ENCODE data around the gene PSTK.

PSTK gene

DNA sequence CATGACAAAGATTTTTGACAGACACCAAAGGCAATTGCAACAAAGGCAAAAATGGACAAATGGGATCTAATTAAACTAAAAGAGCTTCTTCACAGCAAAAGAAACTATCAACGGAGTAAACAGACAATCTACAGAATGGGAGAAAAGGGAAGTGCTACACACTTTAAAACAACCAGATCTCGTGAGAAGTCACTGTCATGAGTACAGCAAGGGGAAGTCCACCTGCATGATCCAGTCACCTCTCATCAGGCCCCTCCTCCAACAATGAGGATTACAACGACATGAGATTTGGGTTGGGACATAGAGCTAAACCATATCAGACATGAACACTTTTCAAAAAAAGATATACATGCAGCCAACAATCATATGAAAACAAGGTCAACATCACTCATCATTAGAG is 11.5 kb upstream of the PSTK start:
- Histone ChIP-seq H3K9me3 (ENCODE audit: control insufficient read depth, low read length) (peaks cover 7% of the 10 kb centered on the region), H3K36me3 (ENCODE audit: control insufficient read depth, insufficient read depth, low read length) (no peaks in the 10 kb centered on the region)

DNA sequence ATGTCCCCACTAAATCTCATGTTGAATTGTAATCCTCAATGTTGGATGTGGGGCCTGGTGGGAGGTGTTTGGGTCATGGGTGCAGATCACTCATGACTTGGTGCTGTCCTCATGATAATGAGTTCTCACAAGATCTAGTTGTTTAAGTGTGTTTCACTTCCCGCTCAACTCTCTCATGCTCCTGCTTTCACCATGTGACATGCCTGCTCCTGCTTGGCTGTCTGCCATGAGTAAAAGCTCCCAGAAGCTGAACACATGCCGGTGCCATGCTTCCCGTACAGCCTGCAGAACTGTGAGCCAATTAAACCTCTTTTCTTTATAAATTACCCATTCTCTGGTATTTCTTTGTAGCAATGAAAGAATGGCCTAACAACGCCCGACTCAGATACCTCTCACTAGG is 6.2 kb upstream of the PSTK start:
- Histone ChIP-seq H3K9me3 (ENCODE audit: control insufficient read depth, low read length) (no peaks in the 10 kb centered on the region), H3K4me1 (ENCODE audit: control insufficient read depth, insufficient read depth, low read length) (no peaks in the 10 kb centered on the region), H3K9ac (ENCODE audit: low read length) (no peak overlapping the region), H3K36me3 (ENCODE audit: control insufficient read depth, insufficient read depth, low read length) (no peaks in the 10 kb centered on the region), H3K27me3 (ENCODE audit: control insufficient read depth, insufficient read depth, low read length) (no peaks in the 10 kb centered on the region), H3K4me3 (ENCODE audit: low read length) (no peak overlapping the region)

More for the DNA sequence above, 11.5 kb upstream of the PSTK start:
- Histone ChIP-seq H3K4me1 (ENCODE audit: control insufficient read depth, insufficient read depth, low read length) (no peaks in the 10 kb centered on the region), H3K9ac (ENCODE audit: low read length) (no peak overlapping the region), H3K4me3 (ENCODE audit: low read length) (no peak overlapping the region), H3K27me3 (ENCODE audit: control insufficient read depth, insufficient read depth, low read length) (no peaks in the 10 kb centered on the region)

DNA sequence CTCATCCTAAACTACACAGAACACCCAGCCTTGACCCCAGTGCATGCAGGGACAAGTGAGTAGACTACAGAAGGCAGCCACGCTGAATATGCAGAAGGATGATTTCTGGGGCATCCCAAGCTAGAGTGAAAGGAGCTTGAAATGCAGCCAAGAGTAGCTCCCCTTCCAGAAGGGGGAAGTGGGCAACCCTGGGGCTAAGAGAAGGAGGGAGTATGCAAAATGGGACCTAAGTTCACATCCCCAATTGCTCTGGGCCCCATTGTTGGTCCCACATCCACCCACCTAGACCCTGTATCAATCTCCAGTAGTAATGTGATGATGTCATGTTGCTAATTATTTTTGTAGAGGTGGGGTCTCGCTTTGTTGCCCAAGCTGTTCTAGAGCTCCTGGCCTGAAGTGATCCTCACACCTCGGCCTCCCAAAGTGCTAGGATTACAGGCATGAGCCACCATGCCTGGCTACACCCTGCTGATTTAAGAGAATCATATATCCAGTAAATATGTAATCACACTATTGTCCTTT is 5.6 kb upstream of the PSTK start:
- no peak overlapping the region for H3K4me3 ChIP-seq (ENCODE audit: low read length)
- H3K9me3 ChIP-seq (ENCODE audit: control insufficient read depth, low read length): no peaks in the 10 kb centered on the region
- no peaks in the 10 kb centered on the region for H3K36me3 ChIP-seq (ENCODE audit: control insufficient read depth, insufficient read depth, low read length)
- H3K27me3 ChIP-seq (ENCODE audit: control insufficient read depth, insufficient read depth, low read length): no peaks in the 10 kb centered on the region
- H3K4me1 ChIP-seq (ENCODE audit: control insufficient read depth, insufficient read depth, low read length): no peaks in the 10 kb centered on the region
- no peak overlapping the region for H3K9ac ChIP-seq (ENCODE audit: low read length)

DNA sequence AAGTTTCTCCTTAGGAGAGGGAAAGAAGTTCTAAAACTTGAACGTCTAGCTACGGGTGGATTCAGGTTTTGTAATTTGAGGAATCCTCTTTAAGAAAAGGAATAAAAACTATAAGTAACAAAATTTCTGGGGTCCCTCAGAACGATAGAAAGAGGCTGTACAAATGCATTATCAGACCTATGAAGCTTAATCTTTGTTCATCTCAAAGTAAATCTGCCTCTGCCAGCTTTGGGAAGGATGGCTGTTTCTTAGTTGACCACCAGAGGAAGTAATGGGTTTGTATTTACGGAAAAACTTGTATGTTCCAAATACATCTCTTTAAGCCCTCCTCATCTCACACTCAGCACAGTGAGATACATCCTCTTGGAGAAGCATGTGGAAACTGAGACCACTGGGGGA is 864 bp downstream of the PSTK start:
- Histone ChIP-seq H3K9ac (ENCODE audit: low read length) (no peak overlapping the region), H3K27me3 (ENCODE audit: control insufficient read depth, insufficient read depth, low read length) (no peaks in the 10 kb centered on the region), H3K4me3 (ENCODE audit: low read length) (no peak overlapping the region), H3K9me3 (ENCODE audit: control insufficient read depth, low read length) (no peaks in the 10 kb centered on the region), H3K4me1 (ENCODE audit: control insufficient read depth, insufficient read depth, low read length) (no peaks in the 10 kb centered on the region), H3K36me3 (ENCODE audit: control insufficient read depth, insufficient read depth, low read length) (no peaks in the 10 kb centered on the region)

DNA sequence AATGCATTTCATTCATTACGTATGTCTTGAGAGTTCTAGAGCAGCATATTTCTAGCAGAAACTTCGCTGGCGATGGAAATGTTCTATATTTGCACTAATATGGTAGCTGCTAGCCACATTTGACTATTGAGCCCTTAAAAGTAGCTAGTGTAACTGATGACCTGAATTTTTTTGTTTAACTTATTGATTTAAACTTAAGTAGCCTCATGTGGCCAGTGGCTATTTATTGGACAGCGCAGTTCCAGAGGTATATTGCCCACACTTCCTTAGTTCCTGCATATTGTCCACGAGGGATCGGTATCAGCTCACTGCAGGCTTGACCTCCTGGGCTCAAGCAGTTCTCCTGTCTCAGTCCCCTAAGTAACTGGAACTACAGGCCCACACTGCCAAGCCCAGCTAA is 3.7 kb downstream of the PSTK start:
- Histone ChIP-seq H3K27me3 (ENCODE audit: control insufficient read depth, insufficient read depth, low read length) (no peaks in the 10 kb centered on the region), H3K4me1 (ENCODE audit: control insufficient read depth, insufficient read depth, low read length) (no peaks in the 10 kb centered on the region), H3K36me3 (ENCODE audit: control insufficient read depth, insufficient read depth, low read length) (no peaks in the 10 kb centered on the region), H3K4me3 (ENCODE audit: low read length) (no peak overlapping the region), H3K9ac (ENCODE audit: low read length) (no peak overlapping the region), H3K9me3 (ENCODE audit: control insufficient read depth, low read length) (no peaks in the 10 kb centered on the region)

DNA sequence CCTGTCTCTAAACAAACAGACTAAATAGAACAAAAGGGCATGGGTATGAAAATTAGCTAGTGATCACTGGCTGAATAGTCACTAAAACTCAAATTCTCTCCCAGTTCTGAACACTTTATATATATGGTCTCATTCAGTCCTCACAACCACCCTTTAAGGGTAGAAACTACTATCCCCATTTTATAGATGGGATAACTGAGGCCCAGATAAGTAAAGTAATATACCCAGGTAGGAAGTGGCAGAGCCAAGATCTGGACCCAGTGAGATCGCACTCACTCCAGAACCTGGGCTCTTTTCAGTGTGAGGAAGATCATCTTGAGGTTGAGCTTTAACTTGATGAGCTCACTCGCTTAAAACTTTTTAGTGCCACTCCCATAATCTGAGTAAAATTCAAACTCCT is 4.5 kb downstream of the PSTK start:
- Histone ChIP-seq H3K9me3 (ENCODE audit: control insufficient read depth, low read length) (no peaks in the 10 kb centered on the region), H3K4me1 (ENCODE audit: control insufficient read depth, insufficient read depth, low read length) (no peaks in the 10 kb centered on the region), H3K27me3 (ENCODE audit: control insufficient read depth, insufficient read depth, low read length) (no peaks in the 10 kb centered on the region), H3K4me3 (ENCODE audit: low read length) (no peak overlapping the region), H3K36me3 (ENCODE audit: control insufficient read depth, insufficient read depth, low read length) (no peaks in the 10 kb centered on the region), H3K9ac (ENCODE audit: low read length) (no peak overlapping the region)

DNA sequence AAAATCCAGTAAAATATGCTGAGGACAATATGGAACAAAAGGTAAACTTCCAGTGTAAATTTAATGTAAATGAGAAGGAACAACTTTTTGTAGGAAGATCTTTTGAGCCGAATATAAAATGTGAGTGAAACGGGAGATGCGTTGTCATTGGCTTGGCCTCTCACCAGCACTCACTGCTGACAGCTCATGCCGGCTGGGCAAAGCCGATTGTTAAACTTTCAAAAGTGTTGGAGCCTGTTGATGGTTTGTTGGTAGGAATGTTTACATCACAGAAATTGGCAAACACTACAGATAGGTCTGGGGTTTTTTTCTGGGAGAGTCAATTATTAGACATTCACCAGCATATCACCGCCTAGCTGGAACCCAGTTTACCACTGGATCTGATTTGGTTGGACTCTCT is 6.1 kb downstream of the PSTK start:
- Histone ChIP-seq H3K4me3 (ENCODE audit: low read length) (no peak overlapping the region), H3K9ac (ENCODE audit: low read length) (no peak overlapping the region), H3K36me3 (ENCODE audit: control insufficient read depth, insufficient read depth, low read length) (no peaks in the 10 kb centered on the region)

DNA sequence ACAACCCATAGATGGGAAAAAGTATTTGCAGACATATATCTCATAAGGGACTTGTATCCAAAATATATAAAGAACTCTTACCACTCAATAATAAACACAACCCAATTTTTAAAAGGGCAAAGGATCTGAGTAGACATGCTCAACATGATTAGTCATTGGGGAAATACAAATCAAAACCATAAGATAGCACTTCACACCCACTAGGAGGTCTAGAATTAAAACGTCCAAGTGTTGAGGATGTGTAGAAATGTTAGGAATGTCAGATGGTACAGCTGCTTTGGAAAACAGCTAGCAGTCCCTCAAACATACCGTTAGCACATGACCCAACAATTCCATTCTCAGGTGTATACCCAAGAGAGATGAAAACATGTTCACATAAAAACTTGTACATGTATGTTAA is 8.3 kb downstream of the PSTK start:
- H3K9me3 ChIP-seq (ENCODE audit: control insufficient read depth, low read length): no peaks in the 10 kb centered on the region
- no peaks in the 10 kb centered on the region for H3K36me3 ChIP-seq (ENCODE audit: control insufficient read depth, insufficient read depth, low read length)
- H3K4me1 ChIP-seq (ENCODE audit: control insufficient read depth, insufficient read depth, low read length): no peaks in the 10 kb centered on the region
- no peak overlapping the region for H3K4me3 ChIP-seq (ENCODE audit: low read length)
- no peak overlapping the region for H3K9ac ChIP-seq (ENCODE audit: low read length)
- H3K27me3 ChIP-seq (ENCODE audit: control insufficient read depth, insufficient read depth, low read length): no peaks in the 10 kb centered on the region

More for the DNA sequence above, 6.1 kb downstream of the PSTK start:
- Histone ChIP-seq H3K4me1 (ENCODE audit: control insufficient read depth, insufficient read depth, low read length) (no peaks in the 10 kb centered on the region), H3K9me3 (ENCODE audit: control insufficient read depth, low read length) (no peaks in the 10 kb centered on the region), H3K27me3 (ENCODE audit: control insufficient read depth, insufficient read depth, low read length) (no peaks in the 10 kb centered on the region)

DNA sequence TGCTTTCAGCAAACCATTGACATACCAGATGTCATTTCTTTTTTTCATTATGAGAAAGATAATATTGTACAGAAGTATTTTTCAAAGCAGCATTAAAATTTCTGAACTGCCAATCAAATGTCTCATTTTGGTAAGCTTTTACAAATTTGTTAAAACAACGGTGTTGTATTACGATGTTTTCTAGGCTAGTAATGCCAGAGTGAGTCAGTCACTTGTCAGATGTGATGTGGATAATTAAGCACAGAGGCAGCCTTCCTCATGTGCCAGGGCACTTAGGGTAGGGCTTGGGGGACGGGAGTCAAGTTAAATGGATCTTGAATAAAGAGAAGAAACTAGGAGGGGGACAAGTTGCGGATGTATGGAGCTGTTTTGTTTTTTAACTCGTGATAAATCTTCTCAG is 10.1 kb downstream of the PSTK start:
- H3K36me3 ChIP-seq (ENCODE audit: control insufficient read depth, insufficient read depth, low read length): no peaks in the 10 kb centered on the region
- H3K4me1 ChIP-seq (ENCODE audit: control insufficient read depth, insufficient read depth, low read length): no peaks in the 10 kb centered on the region
- no peaks in the 10 kb centered on the region for H3K27me3 ChIP-seq (ENCODE audit: control insufficient read depth, insufficient read depth, low read length)
- no peak overlapping the region for H3K4me3 ChIP-seq (ENCODE audit: low read length)
- no peak overlapping the region for H3K9ac ChIP-seq (ENCODE audit: low read length)
- H3K9me3 ChIP-seq (ENCODE audit: control insufficient read depth, low read length): no peaks in the 10 kb centered on the region

DNA sequence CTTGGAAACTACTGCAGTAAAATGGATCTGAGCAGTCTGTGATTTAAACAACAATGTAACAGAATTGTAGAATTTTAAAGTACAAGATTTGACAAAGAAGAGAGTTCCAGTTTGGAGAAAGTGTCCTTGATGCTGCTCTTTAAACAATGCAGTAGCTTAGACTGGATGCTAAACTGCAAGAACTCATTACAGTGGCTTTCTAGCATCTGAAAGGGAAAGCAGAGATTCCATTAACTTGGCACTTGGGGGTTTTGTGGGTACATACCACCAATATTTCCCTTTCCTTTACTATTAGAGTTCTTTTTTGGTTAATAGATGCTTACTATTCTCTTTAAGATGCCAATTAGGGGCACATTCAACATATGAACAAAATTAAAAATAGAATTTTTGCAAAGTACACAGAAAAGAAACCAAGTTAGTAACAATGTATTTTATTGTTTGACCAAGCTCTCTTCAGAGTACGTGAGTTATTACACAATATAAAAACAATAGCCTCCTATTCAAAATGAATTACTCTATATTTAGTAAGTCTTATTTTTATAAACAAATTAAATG is 11.9 kb downstream of the PSTK start:
- Histone ChIP-seq H3K36me3 (ENCODE audit: control insufficient read depth, insufficient read depth, low read length) (no peaks in the 10 kb centered on the region), H3K9ac (ENCODE audit: low read length) (no peak overlapping the region), H3K9me3 (ENCODE audit: control insufficient read depth, low read length) (no peaks in the 10 kb centered on the region), H3K4me1 (ENCODE audit: control insufficient read depth, insufficient read depth, low read length) (no peaks in the 10 kb centered on the region), H3K4me3 (ENCODE audit: low read length) (no peak overlapping the region), H3K27me3 (ENCODE audit: control insufficient read depth, insufficient read depth, low read length) (no peaks in the 10 kb centered on the region)

DNA sequence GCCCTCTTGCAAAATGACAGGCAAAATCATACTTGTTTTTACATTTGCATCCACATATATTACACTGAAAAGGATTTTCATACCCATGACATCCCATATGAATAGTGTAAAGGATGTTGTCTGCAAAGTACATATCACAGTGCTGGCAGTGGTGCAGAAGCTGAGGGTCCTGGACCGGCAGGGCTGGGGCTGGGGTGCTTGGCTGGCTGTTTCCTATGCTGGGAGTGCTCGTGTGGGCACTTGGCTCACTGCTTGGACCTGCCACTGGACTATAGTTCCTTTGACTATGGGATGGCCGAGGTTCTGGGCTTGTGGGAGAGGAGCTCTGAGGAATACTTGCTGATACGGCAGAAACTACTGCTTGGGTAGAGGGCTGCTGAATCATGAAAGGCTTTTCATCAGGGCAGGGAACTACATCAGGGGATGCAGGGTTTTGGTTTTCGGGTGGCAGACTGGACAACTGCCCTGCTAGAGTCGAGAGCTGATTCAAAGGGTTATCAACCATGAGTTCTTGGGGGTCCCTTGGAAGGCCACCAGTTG is 13.7 kb downstream of the PSTK start:
- Histone ChIP-seq H3K9me3 (ENCODE audit: control insufficient read depth, low read length) (no peaks in the 10 kb centered on the region), H3K4me1 (ENCODE audit: control insufficient read depth, insufficient read depth, low read length) (no peaks in the 10 kb centered on the region), H3K4me3 (ENCODE audit: low read length) (no peak overlapping the region), H3K27me3 (ENCODE audit: control insufficient read depth, insufficient read depth, low read length) (no peaks in the 10 kb centered on the region), H3K36me3 (ENCODE audit: control insufficient read depth, insufficient read depth, low read length) (no peaks in the 10 kb centered on the region), H3K9ac (ENCODE audit: low read length) (no peak overlapping the region)

DNA sequence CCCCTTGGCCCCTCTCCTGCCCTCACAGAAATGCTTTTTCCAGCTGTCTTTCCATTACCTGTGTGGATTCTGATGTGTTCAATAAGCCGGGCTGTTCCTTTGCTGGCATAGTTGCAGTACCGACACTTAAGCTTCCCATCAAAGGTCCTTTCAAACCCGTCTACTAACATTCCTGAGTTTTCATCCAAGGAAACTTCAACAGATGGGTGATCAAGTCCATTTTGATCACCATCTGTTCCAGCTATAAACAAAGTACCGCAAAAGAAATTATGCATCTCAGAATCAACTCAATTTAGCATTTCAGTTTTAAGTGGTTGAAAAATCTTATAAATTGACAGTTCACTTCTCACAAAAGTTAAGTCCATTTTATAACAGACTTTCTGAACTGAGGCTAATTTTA is 15.7 kb downstream of the PSTK start:
- H3K9me3 ChIP-seq (ENCODE audit: control insufficient read depth, low read length): no peaks in the 10 kb centered on the region
- H3K36me3 ChIP-seq (ENCODE audit: control insufficient read depth, insufficient read depth, low read length): no peaks in the 10 kb centered on the region
- H3K4me1 ChIP-seq (ENCODE audit: control insufficient read depth, insufficient read depth, low read length): peaks cover 10% of the 10 kb centered on the region
- H3K9ac ChIP-seq (ENCODE audit: low read length): no peak overlapping the region
- no peaks in the 10 kb centered on the region for H3K27me3 ChIP-seq (ENCODE audit: control insufficient read depth, insufficient read depth, low read length)
- no peak overlapping the region for H3K4me3 ChIP-seq (ENCODE audit: low read length)

DNA sequence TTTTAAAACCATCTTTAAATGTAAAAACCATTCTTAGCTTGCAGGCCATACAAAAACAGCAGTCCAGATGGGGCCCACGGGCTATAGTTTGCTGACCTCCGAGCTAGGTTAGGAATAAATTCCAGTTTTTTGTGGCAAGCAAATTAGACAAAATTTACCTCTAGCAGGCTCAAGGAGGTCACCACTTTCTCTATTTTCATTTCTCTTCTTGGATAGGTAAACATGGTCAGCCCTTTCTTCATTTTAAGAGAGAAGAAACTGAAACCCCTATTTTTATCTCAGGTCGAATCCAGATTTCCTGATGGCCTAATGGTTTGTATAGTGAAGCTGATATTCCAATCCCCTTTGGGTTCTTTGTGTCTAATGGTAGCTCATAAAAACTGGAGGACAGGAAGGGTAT is 17.7 kb downstream of the PSTK start:
- no peaks in the 10 kb centered on the region for H3K27me3 ChIP-seq (ENCODE audit: control insufficient read depth, insufficient read depth, low read length)
- no peak overlapping the region for H3K9ac ChIP-seq (ENCODE audit: low read length)
- no peaks in the 10 kb centered on the region for H3K9me3 ChIP-seq (ENCODE audit: control insufficient read depth, low read length)
- H3K4me1 ChIP-seq (ENCODE audit: control insufficient read depth, insufficient read depth, low read length): peaks cover 10% of the 10 kb centered on the region
- H3K4me3 ChIP-seq (ENCODE audit: low read length): no peak overlapping the region
- no peaks in the 10 kb centered on the region for H3K36me3 ChIP-seq (ENCODE audit: control insufficient read depth, insufficient read depth, low read length)
